ENCODE data around the gene ABHD6. TPM values are rescaled to one million over a fixed set of nuclear protein-coding genes. Genes with fewer than 3 reads are reported as not detected.
A peak's percentile ranks its signal among the peaks of the same experiment; 100 is the strongest.

Gene ABHD6
- total and polyA plus RNA-seq, 9 of the 15 experiments (the other 6 are each of a cell fraction or from before 2014, with no cell fraction given), result 0.53 to 3.6 (median 2.5) TPM

- peak overlapping the region; percentile 63 for H3K4me3 ChIP-seq
- no peaks in the 10 kb centered on the region for H4K20me1 ChIP-seq (replicated peaks; ENCODE audit: control insufficient read depth, insufficient read depth, low read length)
- H3K4me2 ChIP-seq (ENCODE audit: insufficient read depth, low read length), result peak overlapping the region; percentile 84
- peak overlapping the region; percentile 88 for H2AFZ ChIP-seq (ENCODE audit: low read depth, low read length)
- FAIRE-seq, result no peak
- no peaks in the 10 kb centered on the region for H3K9me1 ChIP-seq (ENCODE audit: control insufficient read depth, insufficient read depth, low read length)
- peaks cover 16 to 25% of the 10 kb centered on the region in 2 experiments; a peak in 4 of 5 replicates for H3K4me1 ChIP-seq (replicated peaks in 1 of 2; ENCODE audit: control insufficient read depth in 2 of 2, insufficient read depth in 2 of 2, low read length in 2 of 2)
- H3K79me2 ChIP-seq (ENCODE audit: control insufficient read depth, insufficient read depth, low read length), result no peaks in the 10 kb centered on the region
- H3K27me3 ChIP-seq (ENCODE audit: control insufficient read depth in 2 of 2, insufficient read depth in 2 of 2, low read length in 2 of 2), result no peaks in the 10 kb centered on the region
- intact Hi-C loops (cut with micrococcal nuclease) (loop anchor here (5.0 kb wide), 1 partner anchor 59 kb away; no protein-coding TSS in a partner anchor), in situ Hi-C loops (cut with MboI) (no loop called here)
- peak; percentile 74 for ATAC-seq
- WGBS (ENCODE audit: insufficient coverage, low coverage, missing lambda C conversion rate), result 3% methylated on average over 25 of the region's 53 CpGs
- no peaks in the 10 kb centered on the region for H3K36me3 ChIP-seq (ENCODE audit: control insufficient read depth, insufficient read depth, low read length)
- POLR2A ChIA-PET, result interaction anchor here (0.7 kb wide), 2 partner anchors 97 to 291 kb away, joined by 6 read pairs; no protein-coding TSS in a partner anchor
- CTCF ChIA-PET (ENCODE audit: low intra/inter-chr PET ratio), result interaction anchor here (0.7 kb wide), 1 partner anchor 396 kb away, joined by 3 read pairs; no protein-coding TSS in a partner anchor
- H3K27ac ChIP-seq (ENCODE audit: extremely low read depth, low read depth, low read length), result no peak overlapping the region
- no peaks in the 10 kb centered on the region for H3K9me3 ChIP-seq (replicated peaks; ENCODE audit: control insufficient read depth, insufficient read depth, low read depth, low read length)
- BruUV-seq (replicated peaks), result no TSS peak
- peak overlapping the region; percentile 38 to 90; a peak in 3 of 4 replicates for H3K9ac ChIP-seq (ENCODE audit: insufficient read depth in 1 of 2, low read depth in 2 of 2, low read length in 2 of 2)
- DNase-seq (ENCODE audit: extremely low read depth in 1 of 4, low spot score in 3 of 4), result peak; percentile 19 to 56 (median 48)
- TF ChIP-seq L3MBTL2 (IDR thresholded peaks at IDR 0.05) (peak; percentile 41), SAFB (IDR thresholded peaks at IDR 0.05; ENCODE audit: borderline replicate concordance, low read depth, low read length) (peak; percentile 62; the same call in 1 of the 2 replicates), ZBTB40 (IDR thresholded peaks at IDR 0.05) (no peak), ZBTB40 (CRISPR knock-in tag; IDR thresholded peaks at IDR 0.05) (no peak), EGR1 (conservative IDR thresholded peaks at IDR 0.05) (0 out of 2 replicates have a peak, but pooled peaks have one; percentile 5), E2F6 (IDR thresholded peaks at IDR 0.05; ENCODE audit: borderline replicate concordance in 1 of 2, extremely low read depth in 1 of 2, insufficient read depth in 1 of 2, insufficient read length in 1 of 2, low read depth in 1 of 2, low read length in 1 of 2, poor library complexity in 1 of 2, severe bottlenecking in 1 of 2) (peak in 1 of 2 experiments; percentile 42), ZNF311 (CRISPR knock-in tag; IDR thresholded peaks at IDR 0.05) (no peak), PCBP1 (IDR thresholded peaks at IDR 0.05; ENCODE audit: low read depth, low read length, poor library complexity, severe bottlenecking) (peak; percentile 74)
Measured at GRCh38 chr3:58237941-58238681, 519 bp downstream of the ABHD6 start.

Data from K562 (cell line).